Measurements from ENCODE around the gene CDH13. TPM values are rescaled to one million over a fixed set of nuclear protein-coding genes. Genes with fewer than 3 reads are reported as not detected.

CDH13 gene
- total and polyA plus RNA-seq, 10 of the 15 experiments (the other 5 are each of a cell fraction or from before 2014, with no cell fraction given): under 0.01 to 0.05 TPM; not detected in 8

DNA sequence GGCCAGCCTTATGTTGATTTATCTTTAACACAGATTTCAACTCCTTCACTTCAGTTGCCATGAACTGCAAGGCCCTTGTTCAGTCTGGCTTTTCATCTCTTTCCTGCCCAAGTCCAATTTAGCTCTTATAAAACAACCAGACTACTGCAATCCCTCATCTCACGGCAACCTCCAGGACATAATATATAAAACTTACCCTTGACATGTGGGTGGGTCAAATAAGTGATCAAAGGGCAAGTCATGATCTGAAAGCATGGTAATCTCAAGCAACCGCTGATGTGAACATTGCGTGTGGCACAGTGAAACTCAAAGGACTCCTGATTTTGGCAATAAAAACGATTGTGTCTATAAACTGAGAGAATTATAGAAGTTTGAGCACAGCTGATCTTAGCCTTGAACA lies 364.6 kb downstream of the CDH13 start:
- H3K9ac ChIP-seq (ENCODE audit: control insufficient read depth, insufficient read depth, low read length): no peak overlapping the region
- no TSS peak for BruUV-seq (replicated peaks)
- ChIA-PET SMC1A (ENCODE audit: uncharacterized antibody, unreplicated experiment) (no interaction called here), CTCF (no interaction called here), POLR2A (interaction anchor here (0.5 kb wide), 1 partner anchor 21 kb away, joined by 7 read pairs; no protein-coding TSS in a partner anchor), RAD21 (ENCODE audit: unreplicated experiment) (no interaction called here)
- no peak overlapping the region for H3K27ac ChIP-seq (ENCODE audit: control insufficient read depth, insufficient read depth)
- ATAC-seq: no peak
- H3K9me3 ChIP-seq (replicated peaks; ENCODE audit: control insufficient read depth, insufficient read depth, low read length): no peaks in the 10 kb centered on the region
- H3K27me3 ChIP-seq (replicated peaks in 1 of 2; ENCODE audit: control insufficient read depth in 2 of 2, insufficient read depth in 2 of 2, low read length in 1 of 2): no peaks in the 10 kb centered on the region
- H4K20me1 ChIP-seq (ENCODE audit: control insufficient read depth, insufficient read depth): no peaks in the 10 kb centered on the region
- no peak for FAIRE-seq
- no peaks in the 10 kb centered on the region for H3K36me3 ChIP-seq (ENCODE audit: control insufficient read depth in 2 of 2, insufficient read depth in 2 of 2, low read length in 1 of 2)
- H3K4me3 ChIP-seq: no peak overlapping the region
- DNase-seq (ENCODE audit: low read depth, low spot score): no peak
- in situ Hi-C loops (cut with MboI) (no loop called here), intact Hi-C loops (cut with micrococcal nuclease; ENCODE audit: unreplicated experiment) (no loop called here)
- H2AFZ ChIP-seq (ENCODE audit: control insufficient read depth, low read depth, low read length): no peak overlapping the region
- no peak for TF ChIP-seq FOXK2 (IDR thresholded peaks at IDR 0.05)
- TF ChIP-seq, protein P1, sequence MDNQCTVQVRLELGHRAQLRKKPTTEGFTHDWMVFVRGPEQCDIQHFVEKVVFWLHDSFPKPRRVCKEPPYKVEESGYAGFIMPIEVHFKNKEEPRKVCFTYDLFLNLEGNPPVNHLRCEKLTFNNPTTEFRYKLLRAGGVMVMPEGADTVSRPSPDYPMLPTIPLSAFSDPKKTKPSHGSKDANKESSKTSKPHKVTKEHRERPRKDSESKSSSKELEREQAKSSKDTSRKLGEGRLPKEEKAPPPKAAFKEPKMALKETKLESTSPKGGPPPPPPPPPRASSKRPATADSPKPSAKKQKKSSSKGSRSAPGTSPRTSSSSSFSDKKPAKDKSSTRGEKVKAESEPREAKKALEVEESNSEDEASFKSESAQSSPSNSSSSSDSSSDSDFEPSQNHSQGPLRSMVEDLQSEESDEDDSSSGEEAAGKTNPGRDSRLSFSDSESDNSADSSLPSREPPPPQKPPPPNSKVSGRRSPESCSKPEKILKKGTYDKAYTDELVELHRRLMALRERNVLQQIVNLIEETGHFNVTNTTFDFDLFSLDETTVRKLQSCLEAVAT (IDR thresholded peaks at IDR 0.05): no peak
- no peak for TF ChIP-seq EED (IDR thresholded peaks at IDR 0.05; ENCODE audit: low read depth)
- TF ChIP-seq CREM (IDR thresholded peaks at IDR 0.05; ENCODE audit: low read depth): no peak
- TF ChIP-seq KDM1A (IDR thresholded peaks at IDR 0.05; ENCODE audit: borderline replicate concordance): no peak
- TF ChIP-seq NFYB (IDR thresholded peaks at IDR 0.05; ENCODE audit: insufficient read depth, low read depth, low read length): no peak
- no peak for TF ChIP-seq POLR2A (IDR thresholded peaks at IDR 0.05; ENCODE audit: low read depth, low read length)
- TF ChIP-seq, protein P2, sequence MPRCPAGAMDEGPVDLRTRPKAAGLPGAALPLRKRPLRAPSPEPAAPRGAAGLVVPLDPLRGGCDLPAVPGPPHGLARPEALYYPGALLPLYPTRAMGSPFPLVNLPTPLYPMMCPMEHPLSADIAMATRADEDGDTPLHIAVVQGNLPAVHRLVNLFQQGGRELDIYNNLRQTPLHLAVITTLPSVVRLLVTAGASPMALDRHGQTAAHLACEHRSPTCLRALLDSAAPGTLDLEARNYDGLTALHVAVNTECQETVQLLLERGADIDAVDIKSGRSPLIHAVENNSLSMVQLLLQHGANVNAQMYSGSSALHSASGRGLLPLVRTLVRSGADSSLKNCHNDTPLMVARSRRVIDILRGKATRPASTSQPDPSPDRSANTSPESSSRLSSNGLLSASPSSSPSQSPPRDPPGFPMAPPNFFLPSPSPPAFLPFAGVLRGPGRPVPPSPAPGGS (IDR thresholded peaks at IDR 0.05; ENCODE audit: borderline replicate concordance, insufficient read depth, low read depth, low read length, poor library complexity, severe bottlenecking): no peak
- TF ChIP-seq, protein P3, sequence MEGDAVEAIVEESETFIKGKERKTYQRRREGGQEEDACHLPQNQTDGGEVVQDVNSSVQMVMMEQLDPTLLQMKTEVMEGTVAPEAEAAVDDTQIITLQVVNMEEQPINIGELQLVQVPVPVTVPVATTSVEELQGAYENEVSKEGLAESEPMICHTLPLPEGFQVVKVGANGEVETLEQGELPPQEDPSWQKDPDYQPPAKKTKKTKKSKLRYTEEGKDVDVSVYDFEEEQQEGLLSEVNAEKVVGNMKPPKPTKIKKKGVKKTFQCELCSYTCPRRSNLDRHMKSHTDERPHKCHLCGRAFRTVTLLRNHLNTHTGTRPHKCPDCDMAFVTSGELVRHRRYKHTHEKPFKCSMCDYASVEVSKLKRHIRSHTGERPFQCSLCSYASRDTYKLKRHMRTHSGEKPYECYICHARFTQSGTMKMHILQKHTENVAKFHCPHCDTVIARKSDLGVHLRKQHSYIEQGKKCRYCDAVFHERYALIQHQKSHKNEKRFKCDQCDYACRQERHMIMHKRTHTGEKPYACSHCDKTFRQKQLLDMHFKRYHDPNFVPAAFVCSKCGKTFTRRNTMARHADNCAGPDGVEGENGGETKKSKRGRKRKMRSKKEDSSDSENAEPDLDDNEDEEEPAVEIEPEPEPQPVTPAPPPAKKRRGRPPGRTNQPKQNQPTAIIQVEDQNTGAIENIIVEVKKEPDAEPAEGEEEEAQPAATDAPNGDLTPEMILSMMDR (IDR thresholded peaks at IDR 0.05 in 2 of 3, conservative IDR thresholded peaks at IDR 0.05 in 1 of 3; ENCODE audit: control insufficient read depth in 2 of 3, extremely low read depth in 1 of 3, insufficient read depth in 1 of 3, low read depth in 3 of 3, low read length in 3 of 3): no peak
- no peak for TF ChIP-seq GATAD2B (conservative IDR thresholded peaks at IDR 0.05; ENCODE audit: low read depth)
- no peak for TF ChIP-seq CHD4 (IDR thresholded peaks at IDR 0.05)
- no peak for TF ChIP-seq BACH1 (IDR thresholded peaks at IDR 0.05; ENCODE audit: borderline replicate concordance)
- TF ChIP-seq SREBF2 (IDR thresholded peaks at IDR 0.05; ENCODE audit: low read length): no peak
- TF ChIP-seq, protein P4, sequence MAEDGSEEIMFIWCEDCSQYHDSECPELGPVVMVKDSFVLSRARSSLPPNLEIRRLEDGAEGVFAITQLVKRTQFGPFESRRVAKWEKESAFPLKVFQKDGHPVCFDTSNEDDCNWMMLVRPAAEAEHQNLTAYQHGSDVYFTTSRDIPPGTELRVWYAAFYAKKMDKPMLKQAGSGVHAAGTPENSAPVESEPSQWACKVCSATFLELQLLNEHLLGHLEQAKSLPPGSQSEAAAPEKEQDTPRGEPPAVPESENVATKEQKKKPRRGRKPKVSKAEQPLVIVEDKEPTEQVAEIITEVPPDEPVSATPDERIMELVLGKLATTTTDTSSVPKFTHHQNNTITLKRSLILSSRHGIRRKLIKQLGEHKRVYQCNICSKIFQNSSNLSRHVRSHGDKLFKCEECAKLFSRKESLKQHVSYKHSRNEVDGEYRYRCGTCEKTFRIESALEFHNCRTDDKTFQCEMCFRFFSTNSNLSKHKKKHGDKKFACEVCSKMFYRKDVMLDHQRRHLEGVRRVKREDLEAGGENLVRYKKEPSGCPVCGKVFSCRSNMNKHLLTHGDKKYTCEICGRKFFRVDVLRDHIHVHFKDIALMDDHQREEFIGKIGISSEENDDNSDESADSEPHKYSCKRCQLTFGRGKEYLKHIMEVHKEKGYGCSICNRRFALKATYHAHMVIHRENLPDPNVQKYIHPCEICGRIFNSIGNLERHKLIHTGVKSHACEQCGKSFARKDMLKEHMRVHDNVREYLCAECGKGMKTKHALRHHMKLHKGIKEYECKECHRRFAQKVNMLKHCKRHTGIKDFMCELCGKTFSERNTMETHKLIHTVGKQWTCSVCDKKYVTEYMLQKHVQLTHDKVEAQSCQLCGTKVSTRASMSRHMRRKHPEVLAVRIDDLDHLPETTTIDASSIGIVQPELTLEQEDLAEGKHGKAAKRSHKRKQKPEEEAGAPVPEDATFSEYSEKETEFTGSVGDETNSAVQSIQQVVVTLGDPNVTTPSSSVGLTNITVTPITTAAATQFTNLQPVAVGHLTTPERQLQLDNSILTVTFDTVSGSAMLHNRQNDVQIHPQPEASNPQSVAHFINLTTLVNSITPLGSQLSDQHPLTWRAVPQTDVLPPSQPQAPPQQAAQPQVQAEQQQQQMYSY (CRISPR knock-in tag; IDR thresholded peaks at IDR 0.05): no peak
- TF ChIP-seq ZBED1 (IDR thresholded peaks at IDR 0.05; ENCODE audit: borderline replicate concordance): no peak
- no peak for TF ChIP-seq WRNIP1 (IDR thresholded peaks at IDR 0.05; ENCODE audit: borderline replicate concordance, low read depth, low read length)
- no peak for TF ChIP-seq IRF4 (IDR thresholded peaks at IDR 0.05; ENCODE audit: low read depth, low read length)
- no peak for TF ChIP-seq SUPT20H (IDR thresholded peaks at IDR 0.05; ENCODE audit: borderline replicate concordance, control insufficient read depth, low read depth, low read length)
- no peak overlapping the region for H3K4me2 ChIP-seq (ENCODE audit: control insufficient read depth, insufficient read depth)
- WGBS (ENCODE audit: insufficient coverage, insufficient replicate concordance, low lambda C conversion rate, missing lambda C conversion rate): 28% methylated on average over 4 of the region's 4 CpGs
- H3K4me1 ChIP-seq (ENCODE audit: control insufficient read depth, insufficient read depth, low read length): no peaks in the 10 kb centered on the region
- H3K79me2 ChIP-seq (ENCODE audit: control insufficient read depth, insufficient read depth, low read length): no peaks in the 10 kb centered on the region
